Kidney epithelial cell (primary cell): ENCODE results near the gene SEMA4G. TPM values are rescaled to one million over a fixed set of nuclear protein-coding genes. Genes with fewer than 3 reads are reported as not detected.

Experiments used
- DNase-seq: peaks from one replicate; pipeline ENCODE4 v3.0.0-alpha.2; 2010; ENCODE audit warnings: low read depth
- H3K27me3 ChIP-seq: 2 replicates; pipeline ENCODE4 v1.6.0; 2011; ENCODE audit warnings: low read length; ENCODE audit not compliant: control insufficient read depth, insufficient read depth
- H3K36me3 ChIP-seq: 2 replicates; pipeline ENCODE4 v1.5.1; 2011; ENCODE audit warnings: low read length; ENCODE audit not compliant: control insufficient read depth, insufficient read depth
- H3K4me3 ChIP-seq: 2 replicates; pipeline ENCODE4 v1.5.1; 2011; ENCODE audit warnings: low read depth, mild to moderate bottlenecking, control low read depth, low read length
- total RNA-seq: library from RNA; depleted of rRNA; stranded (reverse); fragments of >200 nt; gene quantifications from 2 replicates; pipeline ENCODE4 v1.2.3, GENCODE V29; 2015
- TF ChIP-seq, protein P1 (sequence below): IDR thresholded peaks from 2 replicates; pipeline ENCODE4 v1.5.1; 2011; ENCODE audit warnings: mild to moderate bottlenecking, moderate library complexity, low read length, control low read depth, inconsistent platforms; ENCODE audit not compliant: insufficient read depth, poor library complexity, severe bottlenecking

Gene SEMA4G
- total RNA-seq, 1 donor from 2014 or later = 7.2 TPM

GRCh38 chr10:100979791-100980272 is 10.5 kb downstream of the SEMA4G start:
- no peak for DNase-seq
- no peaks in the 10 kb centered on the region for H3K27me3 ChIP-seq
- H3K36me3 ChIP-seq = no peaks in the 10 kb centered on the region
- TF ChIP-seq, protein P1, sequence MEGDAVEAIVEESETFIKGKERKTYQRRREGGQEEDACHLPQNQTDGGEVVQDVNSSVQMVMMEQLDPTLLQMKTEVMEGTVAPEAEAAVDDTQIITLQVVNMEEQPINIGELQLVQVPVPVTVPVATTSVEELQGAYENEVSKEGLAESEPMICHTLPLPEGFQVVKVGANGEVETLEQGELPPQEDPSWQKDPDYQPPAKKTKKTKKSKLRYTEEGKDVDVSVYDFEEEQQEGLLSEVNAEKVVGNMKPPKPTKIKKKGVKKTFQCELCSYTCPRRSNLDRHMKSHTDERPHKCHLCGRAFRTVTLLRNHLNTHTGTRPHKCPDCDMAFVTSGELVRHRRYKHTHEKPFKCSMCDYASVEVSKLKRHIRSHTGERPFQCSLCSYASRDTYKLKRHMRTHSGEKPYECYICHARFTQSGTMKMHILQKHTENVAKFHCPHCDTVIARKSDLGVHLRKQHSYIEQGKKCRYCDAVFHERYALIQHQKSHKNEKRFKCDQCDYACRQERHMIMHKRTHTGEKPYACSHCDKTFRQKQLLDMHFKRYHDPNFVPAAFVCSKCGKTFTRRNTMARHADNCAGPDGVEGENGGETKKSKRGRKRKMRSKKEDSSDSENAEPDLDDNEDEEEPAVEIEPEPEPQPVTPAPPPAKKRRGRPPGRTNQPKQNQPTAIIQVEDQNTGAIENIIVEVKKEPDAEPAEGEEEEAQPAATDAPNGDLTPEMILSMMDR = no peak
- no peak overlapping the region for H3K4me3 ChIP-seq

DNA sequence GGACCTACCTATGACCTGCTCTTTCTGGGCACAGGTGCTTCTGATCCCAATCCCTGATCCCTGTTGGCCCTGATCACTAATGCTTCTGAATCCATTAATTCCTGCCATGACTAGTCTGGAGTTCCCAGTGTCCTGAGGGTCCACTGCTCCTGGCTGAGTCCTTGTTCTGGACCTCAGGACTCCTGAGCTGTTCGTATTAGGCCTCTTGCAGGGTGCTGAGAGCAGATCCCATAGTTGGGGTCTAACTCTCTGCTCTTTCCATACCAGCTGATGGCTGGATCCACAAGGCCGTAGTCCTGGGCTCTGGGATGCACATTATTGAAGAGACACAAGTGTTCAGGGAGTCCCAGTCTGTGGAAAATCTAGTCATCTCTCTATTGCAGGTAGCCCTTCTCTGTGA is 11.0 kb downstream of the SEMA4G start:
- no peaks in the 10 kb centered on the region for H3K27me3 ChIP-seq
- no peak overlapping the region for H3K4me3 ChIP-seq
- no peak for DNase-seq
- H3K36me3 ChIP-seq = no peaks in the 10 kb centered on the region
- TF ChIP-seq, protein P1 = no peak

DNA sequence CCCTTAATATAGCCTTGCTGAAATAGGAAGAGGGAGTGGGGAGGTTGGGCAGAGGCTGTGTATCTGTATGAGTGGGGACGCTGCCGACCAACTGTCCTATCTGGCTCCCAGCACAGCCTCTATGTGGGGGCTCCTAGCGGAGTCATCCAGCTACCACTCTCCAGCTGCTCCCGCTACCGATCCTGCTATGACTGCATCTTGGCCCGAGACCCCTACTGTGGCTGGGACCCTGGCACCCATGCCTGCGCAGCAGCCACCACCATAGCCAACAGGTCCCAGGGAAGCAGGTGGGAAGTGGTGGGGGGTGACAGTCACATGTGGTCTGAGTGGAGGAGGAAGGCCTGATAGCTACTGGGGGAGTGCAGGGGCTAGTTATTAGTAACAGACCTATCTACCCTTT is 11.4 kb downstream of the SEMA4G start:
- no peak for DNase-seq
- TF ChIP-seq, protein P1 = no peak
- no peak overlapping the region for H3K4me3 ChIP-seq
- no peaks in the 10 kb centered on the region for H3K27me3 ChIP-seq
- no peaks in the 10 kb centered on the region for H3K36me3 ChIP-seq

GRCh38 chr10:100981178-100981772 is 12.0 kb downstream of the SEMA4G start:
- H3K4me3 ChIP-seq = no peak overlapping the region
- TF ChIP-seq, protein P1 = no peak
- no peak for DNase-seq
- H3K36me3 ChIP-seq = no peaks in the 10 kb centered on the region
- H3K27me3 ChIP-seq = no peaks in the 10 kb centered on the region

DNA sequence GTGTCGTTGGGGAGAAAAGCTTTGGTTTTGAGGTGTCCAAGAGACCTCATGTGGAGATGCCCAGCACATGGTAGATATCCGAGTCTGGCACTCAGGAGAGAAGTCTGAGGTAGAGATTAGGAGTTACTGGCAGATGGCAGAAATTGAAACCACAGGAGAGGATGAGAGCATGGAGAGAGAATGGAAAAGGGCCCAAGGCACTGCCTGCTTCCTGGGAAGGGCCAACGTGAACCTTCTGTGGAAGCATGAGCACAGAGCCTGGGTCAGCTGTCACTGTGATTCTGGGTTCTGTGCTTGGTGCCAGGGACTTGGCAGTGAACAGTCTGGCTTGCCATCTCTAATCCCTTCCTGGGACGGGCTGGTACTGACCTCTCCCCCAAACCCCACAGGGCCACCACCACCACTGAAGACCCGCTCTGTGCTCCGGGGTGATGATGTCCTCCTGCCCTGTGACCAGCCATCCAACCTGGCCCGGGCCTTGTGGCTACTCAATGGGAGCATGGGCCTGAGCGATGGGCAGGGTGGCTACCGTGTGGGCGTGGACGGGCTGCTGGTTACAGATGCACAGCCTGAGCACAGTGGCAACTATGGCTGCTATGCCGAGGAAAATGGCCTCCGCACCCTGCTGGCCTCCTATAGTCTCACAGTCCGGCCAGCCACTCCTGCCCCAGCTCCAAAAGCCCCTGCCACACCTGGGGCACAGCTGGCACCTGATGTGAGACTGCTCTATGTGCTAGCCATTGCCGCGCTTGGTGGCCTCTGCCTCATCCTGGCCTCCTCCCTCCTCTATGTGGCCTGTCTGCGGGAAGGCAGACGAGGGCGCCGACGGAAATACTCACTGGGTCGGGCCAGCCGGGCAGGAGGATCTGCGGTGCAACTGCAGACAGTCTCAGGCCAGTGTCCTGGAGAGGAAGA is 13.9 kb downstream of the SEMA4G start:
- Histone ChIP-seq H3K27me3 (no peaks in the 10 kb centered on the region), H3K4me3 (no peak overlapping the region), H3K36me3 (no peaks in the 10 kb centered on the region)
- DNase-seq = no peak
- TF ChIP-seq, protein P1 = no peak
